ENCODE results near the gene OBSL1.

The OBSL1 gene

GRCh38 chr2:219537657-219538488 lies 33.5 kb downstream of the OBSL1 start:
- Histone ChIP-seq H3K27me3 (ENCODE audit: insufficient read depth, low read length) (no peaks in the 10 kb centered on the region), H3K4me3 (ENCODE audit: low read depth, low read length) (no peak overlapping the region), H3K79me2 (ENCODE audit: control insufficient read depth, insufficient read depth, low read length, unreplicated experiment) (peaks cover 6% of the 10 kb centered on the region), H3K4me1 (ENCODE audit: control insufficient read depth, insufficient read depth, low read length, unreplicated experiment) (peaks cover 8% of the 10 kb centered on the region), H3K27ac (ENCODE audit: low read depth, low read length) (no peak overlapping the region), H2AFZ (ENCODE audit: low read length, unreplicated experiment) (no peak overlapping the region), H3K36me3 (ENCODE audit: insufficient read depth, low read length) (0 out of 2 replicates have a peak, but pooled peaks cover 8% of the 10 kb centered on the region)

GRCh38 chr2:219536967-219537366 lies 34.4 kb downstream of the OBSL1 start:
- Histone ChIP-seq H2AFZ (ENCODE audit: low read length, unreplicated experiment) (no peak overlapping the region), H3K4me3 (ENCODE audit: low read depth, low read length) (no peak overlapping the region), H3K36me3 (ENCODE audit: insufficient read depth, low read length) (0 out of 2 replicates have a peak, but pooled peaks cover 8% of the 10 kb centered on the region), H3K79me2 (ENCODE audit: control insufficient read depth, insufficient read depth, low read length, unreplicated experiment) (no peaks in the 10 kb centered on the region), H3K4me1 (ENCODE audit: control insufficient read depth, insufficient read depth, low read length, unreplicated experiment) (peaks cover 2% of the 10 kb centered on the region), H3K27ac (ENCODE audit: low read depth, low read length) (no peak overlapping the region), H3K27me3 (ENCODE audit: insufficient read depth, low read length) (peaks cover 6% of the 10 kb centered on the region; the same call in 1 of the 2 replicates)

GRCh38 chr2:219536425-219536824 lies 34.9 kb downstream of the OBSL1 start:
- peaks cover 9% of the 10 kb centered on the region; the same call in 1 of the 2 replicates for H3K27me3 ChIP-seq (ENCODE audit: insufficient read depth, low read length)
- H3K4me3 ChIP-seq (ENCODE audit: low read depth, low read length) = no peak overlapping the region
- H3K36me3 ChIP-seq (ENCODE audit: insufficient read depth, low read length) = 0 out of 2 replicates have a peak, but pooled peaks cover 8% of the 10 kb centered on the region
- no peaks in the 10 kb centered on the region for H3K4me1 ChIP-seq (ENCODE audit: control insufficient read depth, insufficient read depth, low read length, unreplicated experiment)
- no peaks in the 10 kb centered on the region for H3K79me2 ChIP-seq (ENCODE audit: control insufficient read depth, insufficient read depth, low read length, unreplicated experiment)
- no peak overlapping the region for H2AFZ ChIP-seq (ENCODE audit: low read length, unreplicated experiment)
- H3K27ac ChIP-seq (ENCODE audit: low read depth, low read length) = no peak overlapping the region

DNA sequence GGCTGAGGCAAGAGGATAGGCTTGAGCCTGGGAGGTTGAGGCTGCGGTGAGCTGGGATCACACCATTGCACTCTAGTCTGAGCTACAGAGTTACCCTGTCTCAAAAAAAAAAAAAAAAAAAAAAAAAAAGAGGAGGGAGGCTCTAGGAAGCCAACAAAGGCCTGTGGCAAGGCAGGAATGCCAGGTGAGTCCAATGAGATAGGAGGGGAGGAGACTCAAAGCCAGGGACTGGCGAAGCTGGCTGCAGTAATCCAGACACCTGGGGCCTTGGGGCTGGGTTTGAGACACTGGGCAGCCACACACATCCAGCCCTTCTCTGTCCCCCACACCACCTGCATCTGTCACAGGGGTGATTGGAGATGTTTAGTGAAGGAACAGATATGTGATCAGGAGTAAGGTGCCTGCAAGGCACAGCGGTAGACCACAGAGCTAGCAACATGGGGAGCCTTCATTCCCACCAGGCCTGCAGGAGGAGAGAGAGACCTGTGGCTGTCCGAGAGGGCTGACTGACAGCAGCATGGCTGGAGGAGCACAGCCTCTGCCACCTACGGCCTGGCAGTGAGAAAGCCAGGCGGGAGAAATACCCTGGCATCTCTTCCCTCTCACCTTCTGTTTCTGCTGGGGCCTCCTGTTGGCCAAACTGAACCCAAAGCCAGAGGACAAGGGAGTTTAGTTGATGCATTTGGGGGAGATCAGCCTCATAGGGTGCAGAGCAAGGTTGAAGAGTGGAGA lies 37.2 kb downstream of the OBSL1 start:
- Histone ChIP-seq H3K4me3 (ENCODE audit: low read depth, low read length) (no peak overlapping the region), H3K27me3 (ENCODE audit: insufficient read depth, low read length) (peaks cover 18% of the 10 kb centered on the region), H3K27ac (ENCODE audit: low read depth, low read length) (no peak overlapping the region), H3K36me3 (ENCODE audit: insufficient read depth, low read length) (no peaks in the 10 kb centered on the region), H2AFZ (ENCODE audit: low read length, unreplicated experiment) (no peak overlapping the region), H3K79me2 (ENCODE audit: control insufficient read depth, insufficient read depth, low read length, unreplicated experiment) (no peaks in the 10 kb centered on the region), H3K4me1 (ENCODE audit: control insufficient read depth, insufficient read depth, low read length, unreplicated experiment) (no peaks in the 10 kb centered on the region)

DNA sequence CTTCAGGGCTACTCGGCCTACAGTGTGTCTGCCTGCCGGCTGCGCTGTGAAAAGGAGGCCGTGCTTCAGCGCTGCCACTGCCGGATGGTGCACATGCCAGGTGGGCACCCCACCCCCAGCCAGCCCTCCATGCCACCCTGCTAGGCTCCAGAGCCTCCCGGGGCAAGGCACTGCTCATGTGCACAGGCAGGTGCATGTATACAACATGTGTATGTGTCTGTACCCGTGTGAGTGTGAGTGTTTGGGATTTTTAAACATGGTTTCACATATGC lies 39.0 kb downstream of the OBSL1 start:
- Histone ChIP-seq H2AFZ (ENCODE audit: low read length, unreplicated experiment) (no peak overlapping the region), H3K27ac (ENCODE audit: low read depth, low read length) (no peak overlapping the region), H3K36me3 (ENCODE audit: insufficient read depth, low read length) (no peaks in the 10 kb centered on the region), H3K4me1 (ENCODE audit: control insufficient read depth, insufficient read depth, low read length, unreplicated experiment) (no peaks in the 10 kb centered on the region), H3K79me2 (ENCODE audit: control insufficient read depth, insufficient read depth, low read length, unreplicated experiment) (no peaks in the 10 kb centered on the region), H3K27me3 (ENCODE audit: insufficient read depth, low read length) (peaks cover 31% of the 10 kb centered on the region), H3K4me3 (ENCODE audit: low read depth, low read length) (no peak overlapping the region)

GRCh38 chr2:219531639-219532377 lies 39.5 kb downstream of the OBSL1 start:
- H3K4me1 ChIP-seq (ENCODE audit: control insufficient read depth, insufficient read depth, low read length, unreplicated experiment) = no peaks in the 10 kb centered on the region
- no peak overlapping the region for H3K4me3 ChIP-seq (ENCODE audit: low read depth, low read length)
- H2AFZ ChIP-seq (ENCODE audit: low read length, unreplicated experiment) = no peak overlapping the region
- H3K79me2 ChIP-seq (ENCODE audit: control insufficient read depth, insufficient read depth, low read length, unreplicated experiment) = no peaks in the 10 kb centered on the region
- no peaks in the 10 kb centered on the region for H3K36me3 ChIP-seq (ENCODE audit: insufficient read depth, low read length)
- H3K27ac ChIP-seq (ENCODE audit: low read depth, low read length) = no peak overlapping the region
- H3K27me3 ChIP-seq (ENCODE audit: insufficient read depth, low read length) = peaks cover 34% of the 10 kb centered on the region

GRCh38 chr2:219530048-219530963 lies 41.0 kb downstream of the OBSL1 start:
- no peak overlapping the region for H3K27ac ChIP-seq (ENCODE audit: low read depth, low read length)
- no peaks in the 10 kb centered on the region for H3K36me3 ChIP-seq (ENCODE audit: insufficient read depth, low read length)
- no peak overlapping the region for H2AFZ ChIP-seq (ENCODE audit: low read length, unreplicated experiment)
- H3K4me1 ChIP-seq (ENCODE audit: control insufficient read depth, insufficient read depth, low read length, unreplicated experiment) = no peaks in the 10 kb centered on the region
- H3K27me3 ChIP-seq (ENCODE audit: insufficient read depth, low read length) = peaks cover 36% of the 10 kb centered on the region
- H3K4me3 ChIP-seq (ENCODE audit: low read depth, low read length) = peak overlapping the region; percentile 62; the same call in 1 of the 2 replicates
- no peaks in the 10 kb centered on the region for H3K79me2 ChIP-seq (ENCODE audit: control insufficient read depth, insufficient read depth, low read length, unreplicated experiment)

DNA sequence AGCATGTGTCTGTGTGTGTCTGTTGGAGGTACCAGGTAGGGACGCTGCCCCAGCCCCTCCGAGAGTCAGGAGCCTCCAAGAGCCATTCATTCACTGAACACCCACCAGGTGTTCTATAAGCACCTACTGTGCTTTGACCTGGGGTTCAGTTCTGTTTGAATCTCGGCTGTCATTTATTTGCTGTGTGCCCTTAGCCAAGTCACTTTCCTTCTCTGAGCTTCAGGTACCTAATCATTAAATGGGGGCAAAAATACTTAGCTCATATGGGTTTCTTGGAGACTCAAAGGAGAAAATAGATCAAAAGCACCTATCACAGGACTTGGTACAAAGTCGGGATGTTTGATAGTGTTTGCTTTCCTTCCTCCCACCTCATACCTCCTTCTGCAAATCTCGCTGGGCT lies 43.9 kb downstream of the OBSL1 start:
- Histone ChIP-seq H3K79me2 (ENCODE audit: control insufficient read depth, insufficient read depth, low read length, unreplicated experiment) (no peaks in the 10 kb centered on the region), H3K27me3 (ENCODE audit: insufficient read depth, low read length) (peaks cover 35% of the 10 kb centered on the region), H3K4me1 (ENCODE audit: control insufficient read depth, insufficient read depth, low read length, unreplicated experiment) (peaks cover 2% of the 10 kb centered on the region), H3K36me3 (ENCODE audit: insufficient read depth, low read length) (no peaks in the 10 kb centered on the region), H3K27ac (ENCODE audit: low read depth, low read length) (no peak overlapping the region), H3K4me3 (ENCODE audit: low read depth, low read length) (no peak overlapping the region), H2AFZ (ENCODE audit: low read length, unreplicated experiment) (no peak overlapping the region)

GRCh38 chr2:219527076-219527394 lies 44.3 kb downstream of the OBSL1 start:
- Histone ChIP-seq H3K79me2 (ENCODE audit: control insufficient read depth, insufficient read depth, low read length, unreplicated experiment) (no peaks in the 10 kb centered on the region), H3K4me3 (ENCODE audit: low read depth, low read length) (no peak overlapping the region), H3K27ac (ENCODE audit: low read depth, low read length) (no peak overlapping the region), H3K36me3 (ENCODE audit: insufficient read depth, low read length) (no peaks in the 10 kb centered on the region), H3K27me3 (ENCODE audit: insufficient read depth, low read length) (peaks cover 30% of the 10 kb centered on the region), H3K4me1 (ENCODE audit: control insufficient read depth, insufficient read depth, low read length, unreplicated experiment) (peaks cover 3% of the 10 kb centered on the region), H2AFZ (ENCODE audit: low read length, unreplicated experiment) (no peak overlapping the region)

Measured in ACC112 (cell line).